Pancreas (tissue), 10 donors: ENCODE results near the gene TCF7L2. TPM values are rescaled to one million over a fixed set of nuclear protein-coding genes. Genes with fewer than 3 reads are reported as not detected.

Experiments
- ATAC-seq, 4 donors: fragments of 200-7000 bp; cut with Tn5 transposase; one replicate each; pipeline versions ENCODE4 v1.8.0 to v1.9.1; 2020; ENCODE audit warnings: mild to moderate bottlenecking in 4 of 4, moderate library complexity in 4 of 4
- DNase-seq, 6 donors: peaks; one replicate each; pipeline ENCODE4 v3.0.0-alpha.2; 2020
- FAIRE-seq: peaks from 2 replicates; lab custom pipeline; 2012; peaks lifted over from hg19 to GRCh38; lab: Jason Lieb, UNC
- H3K27ac ChIP-seq, 4 donors: fragments of 200-600 bp; sonication (generic); 1 replicate in 3 of 4; 2 replicates in 1 of 4; pipeline versions ENCODE4 v1.5.0 to v1.8.0; 2020
- H3K27me3 ChIP-seq, 4 donors: fragments of 200-600 bp; one replicate each; pipeline ENCODE4 v1.8.0; 2021
- H3K36me3 ChIP-seq, 3 donors: fragments of 200-600 bp; sonication (generic) in 1 of 3; one replicate each; pipeline versions ENCODE4 v1.5.0 to v1.8.0; 2020 to 2021
- H3K4me1 ChIP-seq, 3 donors: fragments of 200-600 bp; one replicate each; pipeline ENCODE4 v1.8.0; 2021
- H3K4me3 ChIP-seq, 4 donors: fragments of 200-600 bp; sonication (generic) in 2 of 4; one replicate each; pipeline versions ENCODE4 v1.5.0 to v1.8.0; 2020 to 2021
- H3K9me3 ChIP-seq, 4 donors: fragments of 200-600 bp; one replicate each; pipeline ENCODE4 v1.8.0; 2021
- WGBS, 2 donors: extraction: QIAGEN DNeasy Blood & Tissue Kit; methylation state at CpG; one replicate each; pipeline ENCODE4 v1.1.7; 2013; 5-methylcytosine and 5-hydroxymethylcytosine counted together
- intact Hi-C, 3 donors: fragments of 100-400 bp; cut with DNase I; formaldehyde crosslinking; loops; one replicate each; pipeline versions ENCODE4 v1.11.1 to v1.14.2; 2022
- polyA plus RNA-seq, 2 donors: library from polyadenylated mRNA; stranded (reverse); fragments of 200-250 nt; gene quantifications; one replicate each; pipeline ENCODE4 v1.2.3, GENCODE V29; 2013
- total RNA-seq, 6 donors: library from RNA; stranded (reverse); fragmentation: NEBNext Ultra II Directional in 4 of 6; extraction: Animal tissue kit (Norgen Biotek cat#: 25700) in 4 of 6; gene quantifications; one replicate each; pipeline versions ENCODE4 v1.2.1 to v1.2.4, GENCODE V29; 2021 to 2023
- TF ChIP-seq, protein P1 (sequence below), 4 donors: fragments of 200-600 bp; sonication (generic) in 3 of 4; IDR thresholded peaks; one replicate each; pipeline versions ENCODE4 v1.5.0 to v1.8.0; 2021; ENCODE audit warnings: antibody characterized with exemption in 4 of 4
- donor health status: healthy with polysubstance abuse.
- donor health status: DM: no; HTN: no; CAD: no; lungs with moderate emphysema.
- donor health status: DM: no; HTN: no; CAD: no.
- donor health status: control.
- donor health status: control.
- donor health status: Bipolar disorder and iron deficiency.
- donor health status: DM: yes; HTN: yes; CAD: no.
- donor health status: DM: no; HTN: no; CAD: no.
- donor health status: DM: no; HTN: no; CAD: no.
- donor health status: DM: yes; HTN: yes; CAD: no.

Gene TCF7L2
- total and polyA plus RNA-seq, 8 donors, result 7.9 to 22.3 (median 11.6) TPM

DNA sequence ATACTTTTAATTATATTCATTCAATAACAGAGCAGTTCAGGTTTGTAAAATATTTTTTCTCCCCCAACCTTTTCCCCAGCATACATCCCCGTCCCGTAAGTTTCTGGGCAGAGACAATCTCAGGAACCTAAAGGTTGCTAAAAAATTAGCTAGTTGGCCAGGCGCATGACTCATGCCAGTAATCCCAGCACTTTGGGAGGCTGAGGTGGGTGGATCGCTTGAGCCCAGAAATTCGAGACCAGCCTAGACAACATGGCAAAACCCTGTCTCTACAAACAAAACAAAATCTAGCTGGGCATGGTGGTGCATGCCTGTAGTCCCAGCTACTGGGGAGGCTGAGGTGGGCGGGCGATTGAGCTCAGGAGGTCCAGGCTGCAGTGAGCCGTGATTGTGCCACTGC lies 40.2 kb downstream of the TCF7L2 start:
- FAIRE-seq, result no peak

DNA sequence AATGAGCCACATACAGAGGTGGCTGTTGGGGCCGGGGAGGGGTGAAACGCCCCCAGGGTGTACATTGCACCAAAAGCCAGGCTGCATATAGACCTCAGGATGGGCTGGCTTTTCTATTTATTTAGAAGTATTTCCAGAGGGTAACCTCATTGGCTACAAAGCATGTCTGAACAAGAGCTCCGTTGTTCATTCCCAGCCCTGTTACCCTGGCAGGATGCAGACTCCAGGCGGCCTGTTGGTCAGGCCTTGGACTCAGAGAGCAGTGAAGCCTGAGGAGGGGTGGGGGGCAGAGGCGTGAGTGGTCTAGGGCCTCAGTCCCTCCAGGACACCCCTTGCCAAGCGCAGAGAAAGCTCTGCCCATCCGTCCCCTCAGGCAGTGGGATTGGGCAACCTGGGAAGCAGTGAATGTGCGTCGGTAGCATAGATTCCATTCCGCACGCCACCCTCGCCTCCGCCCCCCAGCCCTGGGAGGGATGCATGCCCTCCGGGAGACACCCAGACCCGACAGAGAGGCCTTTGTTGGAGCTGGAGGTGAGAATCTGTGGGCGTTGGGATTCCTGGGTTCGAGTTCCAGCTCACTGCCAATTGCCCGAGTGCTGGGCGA lies 41.9 kb downstream of the TCF7L2 start:
- FAIRE-seq (no peak), DNase-seq (peak in 1 of 6 donors; percentile 11), ATAC-seq (peak in 2 of 4 donors; percentile 24 to 31)
- Histone ChIP-seq H3K4me1 (no peaks in the 10 kb centered on the region), H3K27me3 (no peaks in the 10 kb centered on the region), H3K36me3 (no peaks in the 10 kb centered on the region), H3K4me3 (no peak overlapping the region), H3K27ac (no peak overlapping the region), H3K9me3 (no peaks in the 10 kb centered on the region)
- TF ChIP-seq, protein P1, sequence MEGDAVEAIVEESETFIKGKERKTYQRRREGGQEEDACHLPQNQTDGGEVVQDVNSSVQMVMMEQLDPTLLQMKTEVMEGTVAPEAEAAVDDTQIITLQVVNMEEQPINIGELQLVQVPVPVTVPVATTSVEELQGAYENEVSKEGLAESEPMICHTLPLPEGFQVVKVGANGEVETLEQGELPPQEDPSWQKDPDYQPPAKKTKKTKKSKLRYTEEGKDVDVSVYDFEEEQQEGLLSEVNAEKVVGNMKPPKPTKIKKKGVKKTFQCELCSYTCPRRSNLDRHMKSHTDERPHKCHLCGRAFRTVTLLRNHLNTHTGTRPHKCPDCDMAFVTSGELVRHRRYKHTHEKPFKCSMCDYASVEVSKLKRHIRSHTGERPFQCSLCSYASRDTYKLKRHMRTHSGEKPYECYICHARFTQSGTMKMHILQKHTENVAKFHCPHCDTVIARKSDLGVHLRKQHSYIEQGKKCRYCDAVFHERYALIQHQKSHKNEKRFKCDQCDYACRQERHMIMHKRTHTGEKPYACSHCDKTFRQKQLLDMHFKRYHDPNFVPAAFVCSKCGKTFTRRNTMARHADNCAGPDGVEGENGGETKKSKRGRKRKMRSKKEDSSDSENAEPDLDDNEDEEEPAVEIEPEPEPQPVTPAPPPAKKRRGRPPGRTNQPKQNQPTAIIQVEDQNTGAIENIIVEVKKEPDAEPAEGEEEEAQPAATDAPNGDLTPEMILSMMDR (IDR thresholded peaks at IDR 0.05), result no peak
- intact Hi-C loops, result no loop called here
- WGBS, 2 donors, result 82 to 84% methylated on average over 19 of the region's 19 CpGs

More for the DNA sequence above, 40.2 kb downstream of the TCF7L2 start:
- H3K27ac ChIP-seq, result no peak overlapping the region
- 89 to 93% methylated on average over 8 of the region's 8 CpGs for WGBS, 2 donors
- no peak overlapping the region for H3K4me3 ChIP-seq
- no peaks in the 10 kb centered on the region for H3K36me3 ChIP-seq
- no peaks in the 10 kb centered on the region for H3K27me3 ChIP-seq
- no peaks in the 10 kb centered on the region for H3K9me3 ChIP-seq
- intact Hi-C loops, result no loop called here
- DNase-seq (no peak), ATAC-seq (no peak)
- H3K4me1 ChIP-seq, result no peaks in the 10 kb centered on the region
- TF ChIP-seq, protein P1 (IDR thresholded peaks at IDR 0.05), result no peak

DNA sequence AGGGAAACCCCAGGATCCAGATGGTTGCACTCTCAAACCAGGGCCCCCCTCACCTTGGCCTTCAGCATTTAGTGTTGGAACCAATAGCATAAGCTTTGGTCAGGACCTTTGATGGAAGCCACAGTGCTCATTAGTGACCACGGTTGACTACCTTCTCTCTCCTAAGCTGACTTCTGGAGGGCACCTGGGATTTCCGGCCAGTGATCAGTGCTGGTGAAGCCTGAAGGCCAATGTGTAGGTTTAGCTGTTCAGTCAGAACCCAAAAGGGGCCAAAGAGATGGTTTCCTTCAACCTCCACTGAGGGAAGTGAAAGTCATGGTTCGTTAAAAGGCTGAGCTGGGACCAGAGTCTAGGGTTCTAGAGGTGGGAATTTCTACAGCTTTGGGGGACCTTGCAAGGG lies 46.4 kb downstream of the TCF7L2 start:
- FAIRE-seq, result no peak
- DNase-seq, result no peak
- Histone ChIP-seq H3K36me3 (no peaks in the 10 kb centered on the region), H3K4me3 (no peak overlapping the region), H3K9me3 (no peaks in the 10 kb centered on the region), H3K4me1 (no peaks in the 10 kb centered on the region), H3K27ac (no peak overlapping the region), H3K27me3 (no peaks in the 10 kb centered on the region)
- ATAC-seq, result no peak
- WGBS, 2 donors, result 92 to 93% methylated on average over 3 of the region's 3 CpGs
- TF ChIP-seq, protein P1 (IDR thresholded peaks at IDR 0.05), result no peak
- intact Hi-C loops, result no loop called here

DNA sequence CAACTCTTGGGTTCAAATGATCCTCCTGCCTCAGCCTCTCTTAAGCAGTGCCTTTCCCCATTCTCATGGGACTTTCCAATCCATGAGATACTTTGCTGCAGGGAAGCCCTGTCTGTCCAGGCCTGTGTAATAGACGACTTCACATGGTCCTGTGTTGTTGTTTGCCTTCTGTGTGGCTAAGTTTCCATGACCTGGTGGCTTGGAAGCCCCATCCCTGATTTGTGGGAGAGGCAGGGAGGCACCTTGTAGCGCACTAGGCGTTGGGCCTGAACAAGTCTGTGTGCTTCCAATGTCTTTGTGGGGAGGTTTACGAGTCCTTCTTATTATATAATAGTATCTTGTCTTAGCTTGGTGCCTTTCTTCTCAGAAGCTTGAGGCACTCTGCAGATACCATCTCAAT lies 49.1 kb downstream of the TCF7L2 start:
- no peak for FAIRE-seq
- TF ChIP-seq, protein P1 (IDR thresholded peaks at IDR 0.05), result no peak
- DNase-seq, result no peak
- H3K4me3 ChIP-seq, result no peak overlapping the region
- H3K9me3 ChIP-seq, result no peaks in the 10 kb centered on the region
- H3K4me1 ChIP-seq, result no peaks in the 10 kb centered on the region
- WGBS, 2 donors, result 87 to 88% methylated on average over 4 of the region's 4 CpGs
- no peaks in the 10 kb centered on the region for H3K36me3 ChIP-seq
- no peak for ATAC-seq
- H3K27ac ChIP-seq, result no peak overlapping the region
- no peaks in the 10 kb centered on the region for H3K27me3 ChIP-seq
- intact Hi-C loops, result no loop called here

DNA sequence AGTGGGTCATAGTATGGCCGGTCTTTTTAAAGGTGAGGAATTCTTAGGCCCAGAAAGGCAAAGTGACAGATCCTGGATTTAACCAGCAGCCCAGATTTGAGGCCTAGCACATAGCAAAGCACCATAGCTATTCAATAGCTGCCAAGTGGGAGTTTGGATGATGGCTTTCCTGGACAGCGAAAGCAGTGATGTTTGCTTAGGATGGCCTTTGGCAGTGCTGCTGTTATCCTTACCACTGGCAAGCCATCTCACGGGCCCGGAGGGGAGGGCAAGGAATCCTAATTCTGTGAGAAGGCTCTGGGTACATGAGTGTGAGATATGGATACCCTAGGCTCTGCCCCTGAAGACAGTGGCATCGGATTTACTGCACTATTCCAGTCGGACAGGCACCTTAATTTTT lies 50.4 kb downstream of the TCF7L2 start:
- H3K27ac ChIP-seq, result no peak overlapping the region
- H3K4me1 ChIP-seq, result no peaks in the 10 kb centered on the region
- ATAC-seq, result peak in 2 of 4 donors; percentile 20 to 30
- FAIRE-seq, result no peak
- no peaks in the 10 kb centered on the region for H3K9me3 ChIP-seq
- 63 to 77% methylated on average over 6 of the region's 6 CpGs for WGBS, 2 donors
- H3K36me3 ChIP-seq, result no peaks in the 10 kb centered on the region
- no peaks in the 10 kb centered on the region for H3K27me3 ChIP-seq
- no peak overlapping the region for H3K4me3 ChIP-seq
- no peak for DNase-seq
- intact Hi-C loops, result no loop called here
- TF ChIP-seq, protein P1 (IDR thresholded peaks at IDR 0.05), result no peak
